ENCODE measurements around the gene PARD6A. TPM values are rescaled to one million over a fixed set of nuclear protein-coding genes. Genes with fewer than 3 reads are reported as not detected.

The PARD6A gene
- total and polyA plus RNA-seq, 2 of the 13 experiments (the other 11 are each of a cell fraction or from before 2014, with no cell fraction given): 3.5 to 4.3 TPM

- no peak for TF ChIP-seq THAP7 (CRISPR knock-in tag; IDR thresholded peaks at IDR 0.05)
- no peak for TF ChIP-seq ZNF44 (CRISPR knock-in tag; IDR thresholded peaks at IDR 0.05)
- TF ChIP-seq MAFG (CRISPR knock-in tag; IDR thresholded peaks at IDR 0.05): no peak
- no peak for TF ChIP-seq ATAD3A (CRISPR knock-in tag; IDR thresholded peaks at IDR 0.05)
- TF ChIP-seq ZNF788 (CRISPR knock-in tag; IDR thresholded peaks at IDR 0.05; ENCODE audit: borderline replicate concordance): no peak
- no peak for TF ChIP-seq ZSCAN5A (CRISPR knock-in tag; IDR thresholded peaks at IDR 0.05; ENCODE audit: borderline replicate concordance)
- no peak for TF ChIP-seq ZFX (CRISPR knock-in tag; IDR thresholded peaks at IDR 0.05; ENCODE audit: low read depth)
- TF ChIP-seq ZMAT5 (CRISPR knock-in tag; IDR thresholded peaks at IDR 0.05; ENCODE audit: borderline replicate concordance, low read depth): no peak
- TF ChIP-seq MZF1 (CRISPR knock-in tag; IDR thresholded peaks at IDR 0.05; ENCODE audit: borderline replicate concordance): no peak
- no peak for TF ChIP-seq ATM (IDR thresholded peaks at IDR 0.05; ENCODE audit: borderline replicate concordance)
These were observed 23.1 kb upstream of the PARD6A start (continued) for GRCh38 chr16:67637625-67638024.

Measured in HepG2 (cell line).